ENCODE data around the gene NSMF.
"Not testable (repeated sequence)": the region's sequence is repeated elsewhere in the genome, so short reads cannot be mapped to it uniquely, and the experiment has no call there.

NSMF gene

GRCh38 chr9:137459601-137460362 is 648 bp upstream of the NSMF start:
- no peak for DNase-seq (ENCODE audit: low read depth in 1 of 2, low spot score in 1 of 2)

- no peak for DNase-seq (ENCODE audit: low read depth in 1 of 2, low spot score in 1 of 2)
These were observed 661 bp downstream of the NSMF start for GRCh38 chr9:137458194-137459151.

- DNase-seq (ENCODE audit: low read depth in 1 of 2, low spot score in 1 of 2) = no peak
These were observed 1.5 kb downstream of the NSMF start for GRCh38 chr9:137457406-137458193.

GRCh38 chr9:137456864-137457405 is 2.2 kb downstream of the NSMF start:
- no peak for DNase-seq (ENCODE audit: low read depth in 1 of 2, low spot score in 1 of 2)

GRCh38 chr9:137456061-137456863 is 2.9 kb downstream of the NSMF start:
- DNase-seq (ENCODE audit: low read depth in 1 of 2, low spot score in 1 of 2) = no peak

GRCh38 chr9:137455359-137455991 is 3.7 kb downstream of the NSMF start:
- no peak for DNase-seq (ENCODE audit: low read depth in 1 of 2, low spot score in 1 of 2)

GRCh38 chr9:137454597-137455358 is 4.4 kb downstream of the NSMF start:
- no peak for DNase-seq (ENCODE audit: low read depth in 1 of 2, low spot score in 1 of 2)

- no peak for DNase-seq (ENCODE audit: low read depth in 1 of 2, low spot score in 1 of 2)
These were observed 5.0 kb downstream of the NSMF start for GRCh38 chr9:137454145-137454596.

- DNase-seq (ENCODE audit: low read depth in 1 of 2, low spot score in 1 of 2) = peak; percentile 43 to 52
These were observed 5.5 kb downstream of the NSMF start for GRCh38 chr9:137453643-137454081.

- no peak for DNase-seq (ENCODE audit: low read depth in 1 of 2, low spot score in 1 of 2)
These were observed 6.1 kb downstream of the NSMF start for GRCh38 chr9:137452761-137453642.

GRCh38 chr9:137452006-137452760 is 7.0 kb downstream of the NSMF start:
- DNase-seq (ENCODE audit: low read depth in 1 of 2, low spot score in 1 of 2) = no peak

GRCh38 chr9:137451264-137452005 is 7.7 kb downstream of the NSMF start:
- DNase-seq (ENCODE audit: low read depth in 1 of 2, low spot score in 1 of 2) = not testable (repeated sequence)

GRCh38 chr9:137450539-137451222 is 8.5 kb downstream of the NSMF start:
- not testable (repeated sequence) for DNase-seq (ENCODE audit: low read depth in 1 of 2, low spot score in 1 of 2)

- DNase-seq (ENCODE audit: low read depth in 1 of 2, low spot score in 1 of 2) = no peak
These were observed 9.1 kb downstream of the NSMF start for GRCh38 chr9:137449931-137450538.

- no peak for DNase-seq (ENCODE audit: low read depth in 1 of 2, low spot score in 1 of 2)
These were observed 9.9 kb downstream of the NSMF start for GRCh38 chr9:137449081-137449844.

Measured in stimulated activated CD4-positive, alpha-beta T cell treated with anti-CD3 and anti-CD28 coated beads, Interleukin-15, amount 100 ng/mL, for 1 hour (primary cell).